Adrenal gland (tissue), 12 donors: ENCODE data around the gene ST8SIA6. TPM values are rescaled to one million over a fixed set of nuclear protein-coding genes. Genes with fewer than 3 reads are reported as not detected.
"Not testable (repeated sequence)": the region's sequence is repeated elsewhere in the genome, so short reads cannot be mapped to it uniquely, and the experiment has no call there.

Experiments
- DNase-seq, 7 donors: peaks; one replicate each; pipeline ENCODE4 v3.0.0-alpha.2; 2019 to 2020
- H3K27ac ChIP-seq, 5 donors: fragments of 200-600 bp; sonication (generic) in 4 of 5; 1 replicate in 3 of 5; 2 replicates in 2 of 5; pipeline versions ENCODE4 v1.5.1 to v1.8.0; 2016 to 2020; ENCODE audit warnings: mild to moderate bottlenecking in 1 of 5
- H3K27me3 ChIP-seq: fragments of 200-600 bp; 2 replicates; pipeline ENCODE4 v1.8.0; 2021
- H3K36me3 ChIP-seq, 2 donors: fragments of 200-600 bp; replicated peaks in 1 of 2; 1 replicate in 1 of 2; 2 replicates in 1 of 2; pipeline versions ENCODE4 v1.5.1 to v1.8.0; 2018 to 2022
- H3K4me1 ChIP-seq, 2 donors: fragments of 200-600 bp; replicated peaks in 1 of 2; 1 replicate in 1 of 2; 2 replicates in 1 of 2; pipeline versions ENCODE4 v1.5.1 to v1.8.0; 2018 to 2021
- H3K4me3 ChIP-seq, 4 donors: fragments of 200-600 bp; sonication (generic) in 3 of 4; one replicate each; pipeline ENCODE4 v1.5.1; 2016 to 2018
- H3K9me3 ChIP-seq, 3 donors: fragments of 200-600 bp; sonication (generic) in 1 of 3; replicated peaks in 1 of 3; 1 replicate in 2 of 3; 2 replicates in 1 of 3; pipeline versions ENCODE4 v1.5.1 to v1.8.0; 2016 to 2021
- POLR2A ChIP-seq, 2 donors: fragments of 450-650 bp; IDR thresholded peaks; one replicate each; pipeline ENCODE4 v1.6.1; 2017; ENCODE audit warnings: antibody characterized with exemption in 2 of 2, mild to moderate bottlenecking in 2 of 2, moderate library complexity in 1 of 2
- WGBS, 4 donors: extraction: QIAGEN DNeasy Blood & Tissue Kit in 2 of 4; methylation state at CpG; one replicate each; pipeline versions ENCODE4 v1.1.5 to v1.1.7; 2013 to 2017; 5-methylcytosine and 5-hydroxymethylcytosine counted together
- intact Hi-C, 2 donors: fragments of 100-400 bp; cut with DNase I; formaldehyde crosslinking; loops; one replicate each; pipeline versions ENCODE4 v1.14.1 to v1.15.0; 2022 to 2023
- polyA plus RNA-seq, 3 donors: library from polyadenylated mRNA; stranded (reverse); fragments of 200-250 nt in 2 of 3; fragments of 350-450 nt in 1 of 3; fragmentation: Illumina TruSeq in 1 of 3; extraction: RNeasy Lipid Tissue Mini Kit (QIAGEN cat#74804) in 1 of 3; gene quantifications; one replicate each; pipeline ENCODE4 v1.2.3, GENCODE V29; 2013 to 2014
- total RNA-seq, 9 donors: library from RNA; depleted of rRNA in 4 of 9; stranded (reverse); fragments of >200 nt in 4 of 9; fragments of 120-200 nt in 1 of 9; fragmentation: NEBNext Ultra II Directional in 1 of 9; extraction: Animal tissue kit (Norgen Biotek cat#: 25700) in 1 of 9; gene quantifications; one replicate each; pipeline versions ENCODE4 v1.1.0 to v1.2.4, GENCODE V29; 2013 to 2023
- TF ChIP-seq, protein P1 (sequence below), 6 experiments: fragments of 450-650 bp in 4 of 6; fragments of 200-600 bp in 2 of 6; sonication (generic) in 1 of 6; IDR thresholded peaks; 1 replicate in 5 of 6; 2 replicates in 1 of 6; pipeline versions ENCODE4 v1.5.1 to v1.8.0; 2016 to 2021; ENCODE audit warnings: antibody characterized with exemption in 6 of 6, mild to moderate bottlenecking in 2 of 6, moderate library complexity in 1 of 6
- donor health status: healthy with polysubstance abuse.
- donor health status: Bipolar disorder and iron deficiency.
- donor health status: DM: yes; HTN: yes; CAD: no.
- donor health status: DM: no; HTN: no; CAD: no.
- donor health status: DM: no; HTN: no; CAD: no.
- donor health status: DM: yes; HTN: yes; CAD: no.

Gene ST8SIA6
- total and polyA plus RNA-seq, 12 donors = 0.13 to 3.4 (median 0.54) TPM; not detected in 1

DNA sequence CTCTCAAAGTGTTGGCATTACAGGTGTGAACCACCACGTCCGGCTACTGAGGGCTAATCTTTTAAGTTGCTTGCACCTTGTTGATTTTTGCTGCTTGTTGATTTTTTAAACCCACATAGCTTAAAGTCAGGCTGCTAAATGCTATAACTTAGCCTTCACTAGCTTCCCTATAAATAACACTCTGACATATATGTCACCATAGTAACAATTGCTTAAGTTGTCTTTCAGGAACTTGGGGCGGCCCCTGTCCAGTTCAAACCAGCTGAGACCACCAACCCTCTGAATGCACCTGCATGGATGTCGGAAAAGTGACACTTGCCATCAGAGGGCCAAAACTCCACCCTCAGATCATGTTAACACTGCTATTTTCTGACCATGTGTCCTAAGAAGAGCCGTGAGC lies 47.3 kb downstream of the ST8SIA6 start:
- TF ChIP-seq, protein P1, sequence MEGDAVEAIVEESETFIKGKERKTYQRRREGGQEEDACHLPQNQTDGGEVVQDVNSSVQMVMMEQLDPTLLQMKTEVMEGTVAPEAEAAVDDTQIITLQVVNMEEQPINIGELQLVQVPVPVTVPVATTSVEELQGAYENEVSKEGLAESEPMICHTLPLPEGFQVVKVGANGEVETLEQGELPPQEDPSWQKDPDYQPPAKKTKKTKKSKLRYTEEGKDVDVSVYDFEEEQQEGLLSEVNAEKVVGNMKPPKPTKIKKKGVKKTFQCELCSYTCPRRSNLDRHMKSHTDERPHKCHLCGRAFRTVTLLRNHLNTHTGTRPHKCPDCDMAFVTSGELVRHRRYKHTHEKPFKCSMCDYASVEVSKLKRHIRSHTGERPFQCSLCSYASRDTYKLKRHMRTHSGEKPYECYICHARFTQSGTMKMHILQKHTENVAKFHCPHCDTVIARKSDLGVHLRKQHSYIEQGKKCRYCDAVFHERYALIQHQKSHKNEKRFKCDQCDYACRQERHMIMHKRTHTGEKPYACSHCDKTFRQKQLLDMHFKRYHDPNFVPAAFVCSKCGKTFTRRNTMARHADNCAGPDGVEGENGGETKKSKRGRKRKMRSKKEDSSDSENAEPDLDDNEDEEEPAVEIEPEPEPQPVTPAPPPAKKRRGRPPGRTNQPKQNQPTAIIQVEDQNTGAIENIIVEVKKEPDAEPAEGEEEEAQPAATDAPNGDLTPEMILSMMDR (IDR thresholded peaks at IDR 0.05) = no peak
- no peak for TF ChIP-seq POLR2A (IDR thresholded peaks at IDR 0.05)
- 67 to 79% (median 76%) methylated on average over 5 of the region's 5 CpGs for WGBS, 4 donors
- H3K27me3 ChIP-seq = no peaks in the 10 kb centered on the region
- no peak overlapping the region for H3K27ac ChIP-seq
- no peaks in the 10 kb centered on the region for H3K36me3 ChIP-seq
- no peak overlapping the region for H3K4me3 ChIP-seq
- intact Hi-C loops = no loop called here
- no peaks in the 10 kb centered on the region for H3K9me3 ChIP-seq
- no peak for DNase-seq
- no peaks in the 10 kb centered on the region for H3K4me1 ChIP-seq

GRCh38 chr10:17406036-17406834 lies 48.2 kb downstream of the ST8SIA6 start:
- no peaks in the 10 kb centered on the region for H3K36me3 ChIP-seq
- no peaks in the 10 kb centered on the region for H3K27me3 ChIP-seq
- H3K27ac ChIP-seq = no peak overlapping the region
- no peaks in the 10 kb centered on the region for H3K9me3 ChIP-seq
- no peaks in the 10 kb centered on the region for H3K4me1 ChIP-seq
- DNase-seq = no peak
- TF ChIP-seq, protein P1 (IDR thresholded peaks at IDR 0.05) = no peak
- intact Hi-C loops = no loop called here
- 70 to 76% (median 73%) methylated on average over 7 of the region's 7 CpGs for WGBS, 4 donors
- H3K4me3 ChIP-seq = no peak overlapping the region

- Histone ChIP-seq H3K36me3 (no peaks in the 10 kb centered on the region), H3K4me1 (no peaks in the 10 kb centered on the region), H3K27me3 (no peaks in the 10 kb centered on the region), H3K4me3 (no peak overlapping the region), H3K9me3 (no peaks in the 10 kb centered on the region), H3K27ac (no peak overlapping the region)
- intact Hi-C loops = no loop called here
- WGBS, 4 donors = 77 to 90% (median 85%) methylated on average over 4 of the region's 4 CpGs
- TF ChIP-seq POLR2A (IDR thresholded peaks at IDR 0.05) = no peak
- TF ChIP-seq, protein P1 (IDR thresholded peaks at IDR 0.05) = no peak
- no peak for DNase-seq
These were observed 51.2 kb downstream of the ST8SIA6 start for GRCh38 chr10:17403161-17403560.

- H3K36me3 ChIP-seq, DNase-seq, H3K9me3 ChIP-seq, intact Hi-C loops, H3K27me3 ChIP-seq, H3K4me1 ChIP-seq, H3K4me3 ChIP-seq, H3K27ac ChIP-seq: not testable (repeated sequence)
- WGBS, 4 donors = 83 to 88% (median 85%) methylated on average over 1 to 2 of the region's 2 CpGs
These were observed 52.4 kb downstream of the ST8SIA6 start for GRCh38 chr10:17402040-17402439.

- no peaks in the 10 kb centered on the region for H3K9me3 ChIP-seq
- H3K4me1 ChIP-seq = no peaks in the 10 kb centered on the region
- H3K27me3 ChIP-seq = no peaks in the 10 kb centered on the region
- no peak for DNase-seq
- 84 to 91% (median 90%) methylated on average over 3 of the region's 3 CpGs for whole genome bisulfite sequencing, 4 donors
- H3K4me3 ChIP-seq = no peak overlapping the region
- H3K27ac ChIP-seq = no peak overlapping the region
- no peaks in the 10 kb centered on the region for H3K36me3 ChIP-seq
- TF ChIP-seq, protein P1 (IDR thresholded peaks at IDR 0.05) = no peak
- TF ChIP-seq POLR2A (IDR thresholded peaks at IDR 0.05) = no peak
- intact Hi-C loops = no loop called here
These were observed 58.4 kb downstream of the ST8SIA6 start for GRCh38 chr10:17396004-17396403.
